ENCODE results near the gene FAM222B.
A peak's percentile ranks its signal among the peaks of the same experiment; 100 is the strongest.

FAM222B gene

GRCh38 chr17:28842282-28843012 lies at the start of gene FAM222B:
Gene FAM222B (minus strand): TSS chr17:28842790. CDS start chr17:28766667, 76,123 bp downstream.
- H3K36me3 ChIP-seq (ENCODE audit: insufficient read depth, low read depth, low read length), result no peaks in the 10 kb centered on the region
- peak within 1 kb of the TSS; percentile 37 for H3K27ac ChIP-seq (ENCODE audit: low read length)
- peak within 1 kb of the TSS; percentile 87; the same call in 1 of the 2 replicates for H3K9ac ChIP-seq (ENCODE audit: low read depth, low read length)
- H3K27me3 ChIP-seq (ENCODE audit: insufficient read depth, low read length), result no peaks in the 10 kb centered on the region
- H3K9me3 ChIP-seq (ENCODE audit: insufficient read depth, low read depth, low read length), result no peaks in the 10 kb centered on the region
- H3K4me3 ChIP-seq (ENCODE audit: low read length), result peak within 1 kb of the TSS; percentile 88
- H3K4me1 ChIP-seq (ENCODE audit: insufficient read depth, low read length), result no peaks in the 10 kb centered on the region

GRCh38 chr17:28892024-28892423 lies 49.4 kb upstream of the FAM222B start:
- H3K4me1 ChIP-seq (ENCODE audit: insufficient read depth, low read length), result peaks cover 10% of the 10 kb centered on the region
- H3K27ac ChIP-seq (ENCODE audit: low read length), result no peak overlapping the region

GRCh38 chr17:28891201-28891600 lies 48.6 kb upstream of the FAM222B start:
- H3K27me3 ChIP-seq (ENCODE audit: insufficient read depth, low read length), result no peaks in the 10 kb centered on the region
- no peak overlapping the region for H3K9ac ChIP-seq (ENCODE audit: low read depth, low read length)
- peaks cover 6% of the 10 kb centered on the region for H3K4me1 ChIP-seq (ENCODE audit: insufficient read depth, low read length)
- H3K27ac ChIP-seq (ENCODE audit: low read length), result no peak overlapping the region
- H3K9me3 ChIP-seq (ENCODE audit: insufficient read depth, low read depth, low read length), result no peaks in the 10 kb centered on the region
- no peaks in the 10 kb centered on the region for H3K36me3 ChIP-seq (ENCODE audit: insufficient read depth, low read depth, low read length)
- no peak overlapping the region for H3K4me3 ChIP-seq (ENCODE audit: low read length)

More at GRCh38 chr17:28892024-28892423, 49.4 kb upstream of the FAM222B start:
- Histone ChIP-seq H3K36me3 (ENCODE audit: insufficient read depth, low read depth, low read length) (no peaks in the 10 kb centered on the region), H3K9me3 (ENCODE audit: insufficient read depth, low read depth, low read length) (no peaks in the 10 kb centered on the region), H3K9ac (ENCODE audit: low read depth, low read length) (no peak overlapping the region), H3K4me3 (ENCODE audit: low read length) (no peak overlapping the region), H3K27me3 (ENCODE audit: insufficient read depth, low read length) (no peaks in the 10 kb centered on the region)

GRCh38 chr17:28889996-28890395 lies 47.4 kb upstream of the FAM222B start:
- H3K27me3 ChIP-seq (ENCODE audit: insufficient read depth, low read length), result no peaks in the 10 kb centered on the region
- no peak overlapping the region for H3K9ac ChIP-seq (ENCODE audit: low read depth, low read length)
- no peak overlapping the region for H3K27ac ChIP-seq (ENCODE audit: low read length)
- H3K9me3 ChIP-seq (ENCODE audit: insufficient read depth, low read depth, low read length), result no peaks in the 10 kb centered on the region
- H3K4me1 ChIP-seq (ENCODE audit: insufficient read depth, low read length), result no peaks in the 10 kb centered on the region
- no peaks in the 10 kb centered on the region for H3K36me3 ChIP-seq (ENCODE audit: insufficient read depth, low read depth, low read length)
- H3K4me3 ChIP-seq (ENCODE audit: low read length), result no peak overlapping the region

- Histone ChIP-seq H3K4me1 (ENCODE audit: insufficient read depth, low read length) (no peaks in the 10 kb centered on the region), H3K4me3 (ENCODE audit: low read length) (no peak overlapping the region), H3K9ac (ENCODE audit: low read depth, low read length) (no peak overlapping the region), H3K36me3 (ENCODE audit: insufficient read depth, low read depth, low read length) (peaks cover 5% of the 10 kb centered on the region; the same call in 1 of the 2 replicates), H3K27ac (ENCODE audit: low read length) (no peak overlapping the region), H3K9me3 (ENCODE audit: insufficient read depth, low read depth, low read length) (no peaks in the 10 kb centered on the region), H3K27me3 (ENCODE audit: insufficient read depth, low read length) (no peaks in the 10 kb centered on the region)
Observed at GRCh38 chr17:28888832-28889231, 46.2 kb upstream of the FAM222B start.

GRCh38 chr17:28887871-28888471 lies 45.4 kb upstream of the FAM222B start:
- Histone ChIP-seq H3K9me3 (ENCODE audit: insufficient read depth, low read depth, low read length) (no peaks in the 10 kb centered on the region), H3K4me3 (ENCODE audit: low read length) (no peak overlapping the region), H3K27me3 (ENCODE audit: insufficient read depth, low read length) (no peaks in the 10 kb centered on the region), H3K27ac (ENCODE audit: low read length) (no peak overlapping the region), H3K4me1 (ENCODE audit: insufficient read depth, low read length) (no peaks in the 10 kb centered on the region), H3K36me3 (ENCODE audit: insufficient read depth, low read depth, low read length) (peaks cover 7% of the 10 kb centered on the region; the same call in 1 of the 2 replicates), H3K9ac (ENCODE audit: low read depth, low read length) (no peak overlapping the region)

GRCh38 chr17:28885951-28886350 lies 43.4 kb upstream of the FAM222B start:
- no peak overlapping the region for H3K9ac ChIP-seq (ENCODE audit: low read depth, low read length)
- H3K27ac ChIP-seq (ENCODE audit: low read length), result no peak overlapping the region
- no peak overlapping the region for H3K4me3 ChIP-seq (ENCODE audit: low read length)
- H3K4me1 ChIP-seq (ENCODE audit: insufficient read depth, low read length), result no peaks in the 10 kb centered on the region
- peaks cover 27% of the 10 kb centered on the region for H3K36me3 ChIP-seq (ENCODE audit: insufficient read depth, low read depth, low read length)
- no peaks in the 10 kb centered on the region for H3K9me3 ChIP-seq (ENCODE audit: insufficient read depth, low read depth, low read length)
- H3K27me3 ChIP-seq (ENCODE audit: insufficient read depth, low read length), result no peaks in the 10 kb centered on the region

- Histone ChIP-seq H3K27me3 (ENCODE audit: insufficient read depth, low read length) (no peaks in the 10 kb centered on the region), H3K4me3 (ENCODE audit: low read length) (no peak overlapping the region), H3K9me3 (ENCODE audit: insufficient read depth, low read depth, low read length) (no peaks in the 10 kb centered on the region), H3K9ac (ENCODE audit: low read depth, low read length) (no peak overlapping the region), H3K36me3 (ENCODE audit: insufficient read depth, low read depth, low read length) (peaks cover 33% of the 10 kb centered on the region), H3K27ac (ENCODE audit: low read length) (no peak overlapping the region), H3K4me1 (ENCODE audit: insufficient read depth, low read length) (no peaks in the 10 kb centered on the region)
Observed at GRCh38 chr17:28885363-28885762, 42.8 kb upstream of the FAM222B start.

- H3K27ac ChIP-seq (ENCODE audit: low read length), result no peak overlapping the region
- no peaks in the 10 kb centered on the region for H3K9me3 ChIP-seq (ENCODE audit: insufficient read depth, low read depth, low read length)
- no peak overlapping the region for H3K9ac ChIP-seq (ENCODE audit: low read depth, low read length)
- H3K27me3 ChIP-seq (ENCODE audit: insufficient read depth, low read length), result no peaks in the 10 kb centered on the region
- no peaks in the 10 kb centered on the region for H3K4me1 ChIP-seq (ENCODE audit: insufficient read depth, low read length)
- H3K36me3 ChIP-seq (ENCODE audit: insufficient read depth, low read depth, low read length), result peaks cover 45% of the 10 kb centered on the region
- no peak overlapping the region for H3K4me3 ChIP-seq (ENCODE audit: low read length)
Observed at GRCh38 chr17:28883967-28884702, 41.5 kb upstream of the FAM222B start.

- no peak overlapping the region for H3K9ac ChIP-seq (ENCODE audit: low read depth, low read length)
- H3K4me3 ChIP-seq (ENCODE audit: low read length), result no peak overlapping the region
- peaks cover 53% of the 10 kb centered on the region for H3K36me3 ChIP-seq (ENCODE audit: insufficient read depth, low read depth, low read length)
- no peak overlapping the region for H3K27ac ChIP-seq (ENCODE audit: low read length)
- H3K4me1 ChIP-seq (ENCODE audit: insufficient read depth, low read length), result no peaks in the 10 kb centered on the region
- no peaks in the 10 kb centered on the region for H3K9me3 ChIP-seq (ENCODE audit: insufficient read depth, low read depth, low read length)
- H3K27me3 ChIP-seq (ENCODE audit: insufficient read depth, low read length), result no peaks in the 10 kb centered on the region
Observed at GRCh38 chr17:28882154-28882895, 39.7 kb upstream of the FAM222B start.

- Histone ChIP-seq H3K9me3 (ENCODE audit: insufficient read depth, low read depth, low read length) (no peaks in the 10 kb centered on the region), H3K36me3 (ENCODE audit: insufficient read depth, low read depth, low read length) (peaks cover 53% of the 10 kb centered on the region), H3K4me3 (ENCODE audit: low read length) (no peak overlapping the region), H3K27ac (ENCODE audit: low read length) (no peak overlapping the region), H3K9ac (ENCODE audit: low read depth, low read length) (no peak overlapping the region), H3K4me1 (ENCODE audit: insufficient read depth, low read length) (no peaks in the 10 kb centered on the region), H3K27me3 (ENCODE audit: insufficient read depth, low read length) (no peaks in the 10 kb centered on the region)
Observed at GRCh38 chr17:28881533-28882056, 39.0 kb upstream of the FAM222B start.
